Smooth muscle cell (in vitro differentiated cells): ENCODE data around the gene RRBP1. TPM values are rescaled to one million over a fixed set of nuclear protein-coding genes. Genes with fewer than 3 reads are reported as not detected.

Experiments used
- DNase-seq: peaks from one replicate; lab custom pipeline; 2025; ENCODE audit not compliant: unreplicated experiment; lab: John Stamatoyannopoulos, UW
- H2AFZ ChIP-seq: fragments of 200-600 bp; sonication (generic); 2 replicates; pipeline ENCODE4 v1.6.0; 2016; ENCODE audit warnings: antibody characterized with exemption, low read depth, mild to moderate bottlenecking
- H3F3A ChIP-seq: fragments of 200-600 bp; sonication (generic); 2 replicates; pipeline ENCODE4 v1.6.0; 2017; ENCODE audit warnings: antibody characterized with exemption, low read depth
- H3K27ac ChIP-seq: fragments of 200-600 bp; sonication (generic); 2 replicates; pipeline ENCODE4 v1.5.1; 2016; ENCODE audit warnings: low read depth, mild to moderate bottlenecking
- H3K27me3 ChIP-seq: fragments of 200-600 bp; sonication (generic); 2 replicates; pipeline ENCODE4 v1.6.1; 2016; ENCODE audit warnings: low read depth, mild to moderate bottlenecking
- H3K36me3 ChIP-seq: fragments of 200-600 bp; sonication (generic); 2 replicates; pipeline ENCODE4 v1.5.1; 2016; ENCODE audit warnings: low read depth
- H3K4me1 ChIP-seq: fragments of 200-600 bp; sonication (generic); 2 replicates; pipeline ENCODE4 v1.5.1; 2016; ENCODE audit warnings: low read depth
- H3K4me2 ChIP-seq: fragments of 200-600 bp; sonication (generic); 2 replicates; pipeline ENCODE4 v1.6.0; 2016; ENCODE audit warnings: mild to moderate bottlenecking
- H3K4me3 ChIP-seq: fragments of 200-600 bp; sonication (generic); 2 replicates; pipeline ENCODE4 v1.5.1; 2016; ENCODE audit warnings: mild to moderate bottlenecking
- H3K79me2 ChIP-seq: fragments of 200-600 bp; sonication (generic); 2 replicates; pipeline ENCODE4 v1.6.0; 2016; ENCODE audit warnings: low read depth, mild to moderate bottlenecking
- H3K9ac ChIP-seq: fragments of 200-600 bp; sonication (generic); 2 replicates; pipeline ENCODE4 v1.6.0; 2016; ENCODE audit warnings: low read depth
- H3K9me3 ChIP-seq: fragments of 200-600 bp; sonication (generic); replicated peaks from 2 replicates; pipeline ENCODE4 v1.5.1; 2016; ENCODE audit warnings: low read depth
- H4K20me1 ChIP-seq: fragments of 200-600 bp; sonication (generic); 2 replicates; pipeline ENCODE4 v1.6.0; 2016; ENCODE audit warnings: low read depth
- WGBS: methylation state at CpG from one replicate; pipeline ENCODE4 v1.1.7; 2016; ENCODE audit warnings: low lambda C conversion rate; 5-methylcytosine and 5-hydroxymethylcytosine counted together
- polyA plus RNA-seq: library from polyadenylated mRNA; unstranded; fragments of >200 nt; fragmentation: Nextera tagmentation; extraction: Ambion mirVana; gene quantifications from 2 replicates; pipeline ENCODE4 v1.2.1, GENCODE V29; 2016
- total RNA-seq: library from RNA; depleted of rRNA; stranded (reverse); fragments of >200 nt; gene quantifications from 2 replicates; pipeline ENCODE4 v1.2.3, GENCODE V29; 2014
- TF ChIP-seq, protein P1 (sequence below): fragments of 200-600 bp; sonication (generic); IDR thresholded peaks from 2 replicates; pipeline ENCODE4 v1.5.1; 2017; ENCODE audit warnings: borderline replicate concordance, mild to moderate bottlenecking, antibody characterized with exemption; ENCODE audit not compliant: insufficient read depth, poor library complexity, severe bottlenecking

Gene RRBP1
- total and polyA plus RNA-seq, 2 experiments from 2014 or later = 142 to 226 TPM

DNA sequence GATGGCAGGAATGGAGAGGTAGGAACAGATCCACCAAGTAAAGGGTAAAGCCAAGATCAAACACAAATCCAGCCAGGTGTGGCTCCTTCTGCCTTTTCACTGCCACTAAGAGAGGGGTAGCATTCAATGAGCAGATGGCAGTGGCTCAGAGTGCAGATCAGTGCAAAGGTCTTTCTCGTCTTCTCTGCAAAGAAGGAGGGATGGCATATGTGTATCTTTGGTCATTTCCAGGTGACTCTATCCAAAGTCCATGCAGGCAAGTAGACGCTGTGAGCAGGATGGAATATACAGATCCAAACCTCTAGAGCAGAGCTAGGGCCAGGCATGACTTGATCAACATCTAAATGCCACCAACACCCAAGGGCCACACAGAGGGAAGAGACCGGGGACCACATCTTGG, 24.6 kb upstream of the RRBP1 start:
- Histone ChIP-seq H3K9ac (no peak overlapping the region), H4K20me1 (no peaks in the 10 kb centered on the region), H3K79me2 (no peaks in the 10 kb centered on the region), H3K27me3 (no peaks in the 10 kb centered on the region), H3K4me1 (peaks cover 11% of the 10 kb centered on the region), H3K4me2 (no peak overlapping the region), H3K27ac (no peak overlapping the region), H3K36me3 (no peaks in the 10 kb centered on the region), H3K4me3 (no peak overlapping the region), H3K9me3 (no peaks in the 10 kb centered on the region), H3F3A (no peaks in the 10 kb centered on the region), H2AFZ (no peak overlapping the region)
- 95% methylated on average over 3 of the region's 3 CpGs for WGBS
- TF ChIP-seq, protein P1, sequence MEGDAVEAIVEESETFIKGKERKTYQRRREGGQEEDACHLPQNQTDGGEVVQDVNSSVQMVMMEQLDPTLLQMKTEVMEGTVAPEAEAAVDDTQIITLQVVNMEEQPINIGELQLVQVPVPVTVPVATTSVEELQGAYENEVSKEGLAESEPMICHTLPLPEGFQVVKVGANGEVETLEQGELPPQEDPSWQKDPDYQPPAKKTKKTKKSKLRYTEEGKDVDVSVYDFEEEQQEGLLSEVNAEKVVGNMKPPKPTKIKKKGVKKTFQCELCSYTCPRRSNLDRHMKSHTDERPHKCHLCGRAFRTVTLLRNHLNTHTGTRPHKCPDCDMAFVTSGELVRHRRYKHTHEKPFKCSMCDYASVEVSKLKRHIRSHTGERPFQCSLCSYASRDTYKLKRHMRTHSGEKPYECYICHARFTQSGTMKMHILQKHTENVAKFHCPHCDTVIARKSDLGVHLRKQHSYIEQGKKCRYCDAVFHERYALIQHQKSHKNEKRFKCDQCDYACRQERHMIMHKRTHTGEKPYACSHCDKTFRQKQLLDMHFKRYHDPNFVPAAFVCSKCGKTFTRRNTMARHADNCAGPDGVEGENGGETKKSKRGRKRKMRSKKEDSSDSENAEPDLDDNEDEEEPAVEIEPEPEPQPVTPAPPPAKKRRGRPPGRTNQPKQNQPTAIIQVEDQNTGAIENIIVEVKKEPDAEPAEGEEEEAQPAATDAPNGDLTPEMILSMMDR = no peak
- DNase-seq = no peak

DNA sequence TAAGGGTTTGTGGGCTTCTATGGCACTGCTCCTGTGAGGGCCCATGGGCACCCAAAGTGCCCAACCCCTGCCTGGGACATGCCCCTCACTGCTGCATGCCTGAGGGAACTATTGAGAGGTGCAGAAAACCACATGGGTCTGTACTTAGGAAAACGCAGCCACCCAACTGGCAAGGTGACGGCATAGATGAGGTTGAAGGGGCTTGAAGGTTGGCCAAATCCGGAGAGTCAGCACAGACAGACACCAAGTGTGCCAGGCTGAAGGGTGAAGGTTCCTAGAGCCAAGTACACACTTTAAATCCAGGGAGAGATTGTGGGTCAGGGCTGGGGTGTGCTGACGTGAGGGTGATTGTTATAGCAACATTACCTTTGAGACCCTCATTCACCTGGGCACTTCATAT, 23.9 kb upstream of the RRBP1 start:
- no peak overlapping the region for H2AFZ ChIP-seq
- H3K27me3 ChIP-seq = no peaks in the 10 kb centered on the region
- H4K20me1 ChIP-seq = no peaks in the 10 kb centered on the region
- no peak for DNase-seq
- no peak overlapping the region for H3K4me3 ChIP-seq
- no peaks in the 10 kb centered on the region for H3K9me3 ChIP-seq
- no peak overlapping the region for H3K9ac ChIP-seq
- no peaks in the 10 kb centered on the region for H3K79me2 ChIP-seq
- no peak overlapping the region for H3K27ac ChIP-seq
- WGBS = 88% methylated on average over 4 of the region's 4 CpGs
- H3K4me2 ChIP-seq = no peak overlapping the region
- peaks cover 6% of the 10 kb centered on the region for H3K4me1 ChIP-seq
- no peaks in the 10 kb centered on the region for H3K36me3 ChIP-seq
- TF ChIP-seq, protein P1 = no peak
- no peaks in the 10 kb centered on the region for H3F3A ChIP-seq

GRCh38 chr20:17704589-17705317, 22.7 kb upstream of the RRBP1 start:
- no peaks in the 10 kb centered on the region for H3F3A ChIP-seq
- no peak overlapping the region for H3K27ac ChIP-seq
- H3K36me3 ChIP-seq = no peaks in the 10 kb centered on the region
- no peaks in the 10 kb centered on the region for H3K27me3 ChIP-seq
- no peak for DNase-seq
- no peak overlapping the region for H3K4me3 ChIP-seq
- H3K4me1 ChIP-seq = no peaks in the 10 kb centered on the region
- TF ChIP-seq, protein P1 = no peak
- H4K20me1 ChIP-seq = no peaks in the 10 kb centered on the region
- no peaks in the 10 kb centered on the region for H3K79me2 ChIP-seq
- no peak overlapping the region for H3K4me2 ChIP-seq
- no peaks in the 10 kb centered on the region for H3K9me3 ChIP-seq
- H3K9ac ChIP-seq = no peak overlapping the region
- WGBS = 98% methylated on average over 5 of the region's 5 CpGs
- no peak overlapping the region for H2AFZ ChIP-seq

DNA sequence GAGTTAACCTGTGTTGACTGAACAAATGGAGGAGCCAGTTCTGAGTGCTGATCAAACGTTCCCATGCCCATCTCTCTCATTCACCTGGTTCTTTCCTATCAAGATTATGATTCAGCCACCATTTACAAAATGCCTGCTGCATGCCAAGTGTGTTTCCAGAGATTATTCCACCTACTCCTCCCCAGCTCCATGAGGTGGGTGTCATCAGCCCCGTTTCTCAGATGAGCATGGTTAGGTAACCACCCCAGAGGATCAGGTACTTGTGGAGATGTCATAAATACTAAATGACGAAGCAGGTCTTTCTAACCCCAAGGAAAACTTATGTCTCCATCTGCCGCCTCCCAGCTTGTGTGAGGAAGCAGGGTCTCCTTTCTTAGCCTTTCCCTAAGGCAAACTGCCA, 19.8 kb upstream of the RRBP1 start:
- no peaks in the 10 kb centered on the region for H3K9me3 ChIP-seq
- no peak overlapping the region for H3K4me3 ChIP-seq
- H3K9ac ChIP-seq = no peak overlapping the region
- no peak overlapping the region for H3K4me2 ChIP-seq
- no peak overlapping the region for H3K27ac ChIP-seq
- no peaks in the 10 kb centered on the region for H3K79me2 ChIP-seq
- no peaks in the 10 kb centered on the region for H3K4me1 ChIP-seq
- H3K27me3 ChIP-seq = no peaks in the 10 kb centered on the region
- TF ChIP-seq, protein P1 = no peak
- no peaks in the 10 kb centered on the region for H4K20me1 ChIP-seq
- H2AFZ ChIP-seq = no peak overlapping the region
- no peaks in the 10 kb centered on the region for H3K36me3 ChIP-seq
- no peak for DNase-seq
- H3F3A ChIP-seq = no peaks in the 10 kb centered on the region
- WGBS = 85% methylated on average over 4 of the region's 4 CpGs
